Brain pericyte (primary cell): Measurements from ENCODE around the gene VANGL1.

Experiments used
- DNase-seq: peaks from one replicate; pipeline ENCODE4 v3.0.0-alpha.2; 2012; ENCODE audit warnings: low read depth, low spot score

VANGL1 gene

GRCh38 chr1:115643666-115644065 lies 1.9 kb downstream of the VANGL1 start:
- no peak for DNase-seq

DNA sequence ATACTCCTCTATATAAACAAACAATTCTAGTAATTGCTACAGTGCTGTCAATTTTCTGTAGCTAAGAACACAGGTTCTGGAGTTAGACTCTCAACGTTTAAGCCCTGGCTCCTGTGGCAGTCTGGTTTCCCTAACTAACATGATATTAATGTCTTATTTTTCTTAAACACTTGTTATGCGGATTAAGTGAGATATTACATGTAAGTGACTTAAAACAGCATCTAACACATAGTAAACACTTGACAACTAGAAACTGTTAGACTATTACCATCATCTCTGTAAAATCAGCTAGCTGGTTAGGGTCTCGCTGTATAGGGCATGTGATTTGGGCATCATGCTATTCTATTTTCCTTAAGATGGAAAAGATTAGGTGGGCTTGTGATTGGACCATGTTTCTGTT lies 2.3 kb downstream of the VANGL1 start:
- DNase-seq = no peak

DNA sequence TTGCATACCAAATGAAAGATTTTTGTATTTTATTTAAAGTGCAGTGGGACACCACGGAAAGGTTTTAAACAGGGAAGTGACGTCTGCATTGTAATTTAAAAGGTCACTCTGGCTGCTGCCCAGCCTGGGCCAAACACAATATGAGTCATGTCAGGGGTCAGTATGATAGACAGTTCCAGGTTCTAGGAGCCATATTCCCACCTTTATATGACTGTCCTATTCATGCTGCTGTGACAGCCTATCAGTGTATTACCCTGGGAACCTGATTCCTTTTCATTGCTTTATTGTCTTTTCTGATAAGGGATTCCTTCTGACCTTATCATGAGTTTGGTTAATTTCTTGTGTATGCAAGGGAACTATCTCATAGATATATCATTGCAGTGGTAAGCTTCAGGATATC lies 5.3 kb downstream of the VANGL1 start:
- no peak for DNase-seq

DNA sequence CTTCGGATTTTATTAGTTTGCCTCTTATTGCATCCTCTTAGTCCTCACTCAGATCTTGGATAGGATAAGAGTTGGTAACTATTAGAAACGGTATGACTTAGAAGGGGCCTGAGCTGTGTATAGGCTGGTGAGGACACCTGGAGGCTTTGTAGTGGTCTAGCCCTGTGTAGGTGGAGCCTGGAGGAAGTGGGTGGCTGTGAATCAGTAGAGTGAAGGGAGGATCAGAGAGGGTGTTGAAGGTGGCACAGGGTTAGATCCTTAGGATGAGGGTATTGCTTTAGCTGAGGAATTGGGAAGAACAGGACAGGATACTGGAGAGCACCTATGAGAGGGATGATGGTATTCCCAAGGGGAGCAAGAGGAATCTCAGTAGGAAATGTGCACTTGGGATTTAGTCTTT lies 5.7 kb downstream of the VANGL1 start:
- no peak for DNase-seq

DNA sequence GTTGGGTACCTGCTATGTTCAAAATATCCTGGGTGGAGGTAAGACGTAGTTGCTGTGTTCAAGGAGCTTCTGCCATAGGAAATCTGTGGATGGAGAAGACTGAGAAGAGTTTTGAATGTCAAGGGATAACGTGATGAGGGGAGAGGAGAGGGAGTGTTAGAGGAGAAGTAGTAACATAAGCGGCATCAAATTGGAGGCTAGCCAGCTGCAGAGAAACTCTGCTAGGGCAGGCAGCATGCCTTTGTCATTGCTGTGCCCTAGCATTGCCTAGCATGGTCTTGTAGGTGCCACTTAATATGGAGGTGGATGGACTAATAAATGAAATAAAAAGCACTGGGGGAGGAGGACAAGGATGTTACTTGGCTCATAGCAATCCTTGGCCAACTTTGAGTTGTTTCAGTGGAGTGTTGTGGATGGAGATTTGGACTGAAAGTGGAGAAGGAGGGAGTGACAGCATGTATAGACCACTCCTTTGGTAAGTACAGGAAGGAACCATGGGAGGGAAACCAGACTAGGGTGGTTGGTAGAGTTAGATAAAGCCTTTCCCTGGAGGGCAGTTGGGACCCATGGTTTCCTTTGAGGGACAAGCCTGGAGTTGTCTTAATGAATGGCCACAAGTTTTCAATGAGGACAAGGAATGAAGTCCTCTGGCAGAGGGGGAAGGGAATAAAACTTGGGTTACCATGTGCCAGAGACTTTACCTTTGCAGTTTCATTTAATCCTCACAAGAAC lies 6.3 kb downstream of the VANGL1 start:
- DNase-seq = no peak

GRCh38 chr1:115648717-115649691 lies 7.2 kb downstream of the VANGL1 start:
- DNase-seq = no peak

DNA sequence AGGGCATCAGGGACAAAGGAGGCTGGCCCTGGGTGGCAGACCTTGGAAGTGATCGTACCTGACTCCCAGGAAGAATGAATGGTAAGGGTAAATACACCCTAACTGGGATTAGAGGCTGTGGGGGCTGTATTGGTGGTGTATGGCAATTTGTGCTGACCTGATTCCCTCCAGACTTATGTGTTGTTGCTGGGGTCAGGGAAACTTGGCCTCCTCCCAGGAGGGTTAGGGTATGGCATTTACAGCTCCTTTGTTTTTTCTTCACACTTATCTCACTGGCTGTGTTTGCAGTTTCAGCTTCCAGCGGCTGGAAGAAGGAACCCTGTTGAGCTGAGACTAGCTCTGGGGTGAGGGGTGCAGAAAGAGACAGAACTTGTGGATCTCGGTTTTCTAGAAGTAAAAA lies 8.2 kb downstream of the VANGL1 start:
- no peak for DNase-seq

GRCh38 chr1:115650961-115651360 lies 9.2 kb downstream of the VANGL1 start:
- DNase-seq = no peak

DNA sequence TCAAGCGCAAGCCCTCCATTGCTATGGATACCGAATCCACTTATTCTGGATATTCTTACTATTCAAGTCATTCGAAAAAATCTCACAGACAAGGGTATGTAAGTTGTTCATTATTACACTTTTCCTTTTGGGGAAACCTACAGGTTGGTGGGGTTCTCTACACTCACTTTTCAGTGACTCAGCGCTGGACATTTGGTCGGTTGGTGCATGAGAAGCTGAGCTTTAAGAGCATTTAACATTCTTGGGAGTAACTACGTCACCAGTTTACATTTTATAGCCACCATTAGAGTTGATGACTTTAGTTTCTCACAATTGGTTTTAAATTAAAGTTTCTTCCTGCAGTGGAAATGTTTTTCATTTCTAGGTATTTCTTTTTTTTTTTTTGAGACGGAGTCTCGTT lies 9.6 kb downstream of the VANGL1 start:
- DNase-seq = no peak

DNA sequence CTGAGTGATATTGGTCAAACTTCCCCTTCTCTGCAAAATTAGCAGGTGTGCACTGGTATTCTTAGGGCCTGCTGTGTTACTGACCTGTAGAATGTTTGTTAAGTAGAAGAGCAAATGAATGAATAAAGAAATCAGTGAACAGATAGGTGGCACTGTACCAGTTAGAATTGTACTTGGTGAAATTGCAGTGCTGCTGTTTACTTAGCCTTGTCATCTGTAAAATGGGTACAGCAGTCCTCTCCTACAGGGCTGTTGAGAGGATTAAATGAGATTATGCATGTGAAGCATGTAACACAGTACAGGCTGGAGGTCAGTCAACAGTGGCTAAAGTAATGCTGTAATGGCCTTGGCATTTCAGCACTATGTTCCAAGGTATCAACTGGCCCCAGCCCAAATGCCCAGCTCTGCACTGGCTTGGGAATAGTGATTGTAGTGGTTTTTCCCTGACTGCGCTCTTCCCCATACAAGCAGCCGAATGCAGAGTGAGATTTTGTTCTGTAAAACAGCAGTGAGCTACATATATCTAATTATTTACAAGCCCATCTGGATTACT lies 10.5 kb downstream of the VANGL1 start:
- no peak for DNase-seq

- no peak for DNase-seq
These were observed 12.4 kb downstream of the VANGL1 start for GRCh38 chr1:115654125-115654524.

DNA sequence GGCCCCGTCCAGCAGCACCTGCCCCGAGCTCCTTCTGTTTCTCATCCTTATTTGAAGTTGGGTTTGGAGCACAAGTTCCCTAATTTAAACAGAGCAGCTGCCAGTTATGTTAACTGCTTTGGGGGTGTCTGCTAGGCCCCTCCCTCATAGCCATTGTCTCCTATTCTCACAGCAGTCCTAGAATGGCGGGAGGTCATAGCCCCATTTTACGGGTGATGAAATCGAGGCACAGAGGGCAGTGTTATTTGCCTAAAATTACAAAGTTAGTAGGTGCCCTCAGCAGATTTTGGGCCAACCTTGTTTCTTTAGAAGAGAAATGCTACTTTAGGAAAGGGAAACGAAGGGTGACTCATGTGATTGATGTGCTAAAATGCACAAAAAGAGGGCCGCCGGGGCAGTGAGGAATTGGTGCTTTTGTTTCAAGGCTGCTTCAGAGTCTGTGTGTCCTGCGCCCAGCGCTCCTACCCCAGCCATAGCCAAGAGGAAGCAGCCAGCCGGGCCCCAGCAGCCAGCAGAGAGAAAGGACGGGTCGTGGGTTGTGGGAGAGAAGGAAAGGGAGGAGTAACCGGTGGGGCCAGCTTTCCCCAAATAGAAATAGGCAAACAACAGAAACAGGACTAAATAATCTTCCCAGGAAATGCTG lies 13.0 kb downstream of the VANGL1 start:
- DNase-seq = no peak

DNA sequence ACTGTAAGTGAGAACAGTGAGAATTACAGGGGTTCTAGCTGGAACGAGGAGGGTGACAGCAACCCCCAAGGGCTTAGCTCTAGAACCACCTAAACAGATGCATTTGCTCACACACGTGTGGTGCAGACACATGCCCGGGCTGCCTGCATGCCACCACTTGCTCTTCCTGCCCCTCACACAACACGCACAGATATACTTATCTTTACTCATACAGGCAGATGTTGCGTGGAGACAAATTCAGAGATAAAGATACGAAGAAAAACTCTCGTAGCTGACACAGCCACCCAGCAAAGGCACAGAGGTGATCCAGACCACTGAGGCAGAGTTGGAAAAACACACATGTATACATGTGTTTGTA lies 13.5 kb downstream of the VANGL1 start:
- no peak for DNase-seq

- DNase-seq = no peak
These were observed 14.1 kb downstream of the VANGL1 start for GRCh38 chr1:115655916-115656315.

GRCh38 chr1:115656461-115657077 lies 14.8 kb downstream of the VANGL1 start:
- no peak for DNase-seq

DNA sequence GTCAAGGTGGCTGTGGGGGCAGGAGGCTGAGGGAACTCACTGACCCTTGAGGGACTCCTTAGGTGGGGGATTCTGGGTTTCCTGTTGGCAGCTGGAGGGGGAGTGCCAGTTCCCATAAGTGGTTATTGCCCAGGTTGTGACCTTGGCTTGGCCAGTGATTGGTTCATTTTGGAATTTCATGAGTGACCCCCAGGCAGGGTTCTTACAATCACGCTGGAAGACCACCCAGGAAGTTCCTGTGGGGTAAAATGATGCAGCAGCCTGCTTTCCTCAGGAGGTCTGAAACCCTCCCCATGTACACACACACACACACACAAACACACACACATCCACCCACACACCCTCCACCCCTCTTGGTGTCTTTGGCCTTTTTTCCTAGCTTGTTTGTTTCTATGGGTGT lies 16.9 kb downstream of the VANGL1 start:
- DNase-seq = no peak

DNA sequence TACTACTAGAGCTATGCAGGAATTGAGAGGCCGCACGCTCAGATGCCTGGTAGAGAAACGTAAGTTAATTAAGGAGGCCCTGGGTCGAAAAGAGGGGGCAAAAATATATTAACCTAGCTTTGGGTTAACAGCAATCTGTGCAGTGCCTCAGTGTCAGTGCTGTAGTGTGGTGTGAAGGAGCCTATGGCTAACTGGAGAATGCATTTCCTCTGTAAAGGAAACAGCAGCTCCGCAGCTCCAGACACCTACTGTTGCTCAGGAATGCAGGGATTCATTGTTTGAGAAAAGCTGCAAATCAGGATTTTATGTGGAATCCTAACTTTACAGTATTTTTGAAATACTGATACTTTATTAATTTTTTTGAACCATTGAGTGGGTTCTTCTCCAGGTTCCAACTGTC lies 18.4 kb downstream of the VANGL1 start:
- no peak for DNase-seq

- no peak for DNase-seq
These were observed 19.4 kb downstream of the VANGL1 start for GRCh38 chr1:115661157-115661556.

- DNase-seq = no peak
These were observed 23.7 kb downstream of the VANGL1 start for GRCh38 chr1:115665319-115666096.

- DNase-seq = no peak
These were observed 24.4 kb downstream of the VANGL1 start for GRCh38 chr1:115666206-115666605.

DNA sequence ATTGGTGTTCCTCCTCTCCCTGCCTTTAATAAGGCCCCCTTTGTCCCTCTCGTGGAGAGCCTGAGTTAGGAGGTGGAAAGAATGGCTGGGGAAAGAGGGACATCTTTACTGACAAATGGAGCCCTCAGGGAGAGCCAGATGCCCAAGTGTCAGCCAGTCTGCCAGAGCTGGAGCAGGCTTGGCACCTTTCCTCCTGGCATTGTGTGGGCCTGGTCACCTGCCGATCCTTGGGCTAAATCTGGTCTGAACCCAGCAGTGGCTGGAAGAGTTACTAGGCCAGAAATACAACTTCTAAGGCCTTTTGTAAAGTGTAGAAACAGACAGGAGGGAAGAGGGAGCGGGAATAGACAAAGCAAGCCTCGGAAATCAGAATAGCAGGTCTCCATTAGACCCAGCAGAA lies 24.9 kb downstream of the VANGL1 start:
- no peak for DNase-seq
